ENCODE data around the gene PKN1. TPM values are rescaled to one million over a fixed set of nuclear protein-coding genes. Genes with fewer than 3 reads are reported as not detected.

The PKN1 gene
- total and polyA plus RNA-seq, 4 donors: 84.3 to 197 (median 121) TPM

GRCh38 chr19:14441041-14441938 is 8.2 kb downstream of the PKN1 start:
- TF ChIP-seq CTCF (IDR thresholded peaks at IDR 0.05; ENCODE audit: control extremely low read depth, extremely low read depth): no peak
- WGBS, 2 donors: 90 to 93% methylated on average over 28 to 34 of the region's 34 CpGs
- no peak overlapping the region for H3K9ac ChIP-seq (ENCODE audit: insufficient read depth in 1 of 2, low read length in 2 of 2)
- peaks cover 0 to 9% (median 7%) of the 10 kb centered on the region in 5 donors for H3K4me1 ChIP-seq (ENCODE audit: control insufficient read depth in 5 of 5, insufficient read depth in 5 of 5, low read length in 5 of 5)
- H3K4me3 ChIP-seq: no peak overlapping the region
- H3K36me3 ChIP-seq (ENCODE audit: control insufficient read depth in 4 of 4, insufficient read depth in 4 of 4, low read length in 4 of 4): peaks cover 21 to 36% (median 29%) of the 10 kb centered on the region in 4 donors
- no peaks in the 10 kb centered on the region for H3K9me3 ChIP-seq (ENCODE audit: control insufficient read depth in 4 of 4, insufficient read depth in 3 of 4, low read length in 3 of 4)
- no peak for ATAC-seq (ENCODE audit: insufficient read depth, low FRiP score)
- DNase-seq: no peak
- H3K27ac ChIP-seq (ENCODE audit: low read depth in 1 of 2, low read length in 1 of 2): no peak overlapping the region
- no peaks in the 10 kb centered on the region for H3K27me3 ChIP-seq (ENCODE audit: control insufficient read depth in 3 of 3, insufficient read depth in 3 of 3, low read length in 2 of 3)

- no peaks in the 10 kb centered on the region for H3K27me3 ChIP-seq (ENCODE audit: control insufficient read depth in 3 of 3, insufficient read depth in 3 of 3, low read length in 2 of 3)
- ATAC-seq (ENCODE audit: insufficient read depth, low FRiP score): no peak
- H3K27ac ChIP-seq (ENCODE audit: low read depth in 1 of 2, low read length in 1 of 2): no peak overlapping the region
- no peak for DNase-seq
- TF ChIP-seq CTCF (IDR thresholded peaks at IDR 0.05; ENCODE audit: control extremely low read depth, extremely low read depth): no peak
- H3K36me3 ChIP-seq (ENCODE audit: control insufficient read depth in 4 of 4, insufficient read depth in 4 of 4, low read length in 4 of 4): peaks cover 27 to 46% (median 37%) of the 10 kb centered on the region in 4 donors
- H3K4me1 ChIP-seq (ENCODE audit: control insufficient read depth in 5 of 5, insufficient read depth in 5 of 5, low read length in 5 of 5): peaks cover 0 to 9% (median 7%) of the 10 kb centered on the region in 5 donors
- no peaks in the 10 kb centered on the region for H3K9me3 ChIP-seq (ENCODE audit: control insufficient read depth in 4 of 4, insufficient read depth in 3 of 4, low read length in 3 of 4)
- H3K4me3 ChIP-seq: no peak overlapping the region
- H3K9ac ChIP-seq (ENCODE audit: insufficient read depth in 1 of 2, low read length in 2 of 2): no peak overlapping the region
- WGBS, 2 donors: 95% methylated on average over 16 of the region's 16 CpGs
Observed at GRCh38 chr19:14442891-14443631, 10.0 kb downstream of the PKN1 start.

GRCh38 chr19:14443632-14444216 is 10.6 kb downstream of the PKN1 start:
- peaks cover 0 to 9% (median 7%) of the 10 kb centered on the region in 5 donors for H3K4me1 ChIP-seq (ENCODE audit: control insufficient read depth in 5 of 5, insufficient read depth in 5 of 5, low read length in 5 of 5)
- no peak overlapping the region for H3K4me3 ChIP-seq
- H3K27me3 ChIP-seq (ENCODE audit: control insufficient read depth in 3 of 3, insufficient read depth in 3 of 3, low read length in 2 of 3): no peaks in the 10 kb centered on the region
- no peak overlapping the region for H3K9ac ChIP-seq (ENCODE audit: insufficient read depth in 1 of 2, low read length in 2 of 2)
- H3K27ac ChIP-seq (ENCODE audit: low read depth in 1 of 2, low read length in 1 of 2): no peak overlapping the region
- DNase-seq: no peak
- H3K36me3 ChIP-seq (ENCODE audit: control insufficient read depth in 4 of 4, insufficient read depth in 4 of 4, low read length in 4 of 4): peaks cover 27 to 52% (median 44%) of the 10 kb centered on the region in 4 donors
- 94 to 96% methylated on average over 14 of the region's 14 CpGs for WGBS, 2 donors
- ATAC-seq (ENCODE audit: insufficient read depth, low FRiP score): no peak
- no peaks in the 10 kb centered on the region for H3K9me3 ChIP-seq (ENCODE audit: control insufficient read depth in 4 of 4, insufficient read depth in 3 of 4, low read length in 3 of 4)
- TF ChIP-seq CTCF (IDR thresholded peaks at IDR 0.05; ENCODE audit: control extremely low read depth, extremely low read depth): no peak

Measured in lung (tissue), 12 donors.